Measurements from ENCODE around the gene RPS15.

RPS15 gene

GRCh38 chr19:1438035-1438932 is at the start of gene RPS15:
RPS15 (plus strand) TSS chr19:1438396; CDS start chr19:1438426, 30 bp downstream.
- peak; percentile 64 for DNase-seq

GRCh38 chr19:1388637-1389026 is 49.6 kb upstream of the RPS15 start:
- no peak for DNase-seq

- DNase-seq, result no peak
Observed at GRCh38 chr19:1389033-1389940, 48.9 kb upstream of the RPS15 start.

- no peak for DNase-seq
Observed at GRCh38 chr19:1390890-1391423, 47.2 kb upstream of the RPS15 start.

GRCh38 chr19:1392407-1392806 is 45.8 kb upstream of the RPS15 start:
- no peak for DNase-seq

GRCh38 chr19:1392939-1393530 is 45.2 kb upstream of the RPS15 start:
- DNase-seq, result no peak

- DNase-seq, result no peak
Observed at GRCh38 chr19:1393841-1394240, 44.4 kb upstream of the RPS15 start.

GRCh38 chr19:1394252-1395193 is 43.7 kb upstream of the RPS15 start:
- DNase-seq, result no peak

- no peak for DNase-seq
Observed at GRCh38 chr19:1395194-1396018, 42.8 kb upstream of the RPS15 start.

GRCh38 chr19:1396019-1396767 is 42.0 kb upstream of the RPS15 start:
- no peak for DNase-seq

GRCh38 chr19:1396768-1397679 is 41.2 kb upstream of the RPS15 start:
- no peak for DNase-seq

- no peak for DNase-seq
Observed at GRCh38 chr19:1397838-1398237, 40.4 kb upstream of the RPS15 start.

- no peak for DNase-seq
Observed at GRCh38 chr19:1399079-1399478, 39.1 kb upstream of the RPS15 start.

- DNase-seq, result no peak
Observed at GRCh38 chr19:1399745-1400144, 38.5 kb upstream of the RPS15 start.

GRCh38 chr19:1400281-1401137 is 37.7 kb upstream of the RPS15 start:
- no peak for DNase-seq

GRCh38 chr19:1401138-1401888 is 36.9 kb upstream of the RPS15 start, which contains the start of gene GAMT:
GAMT (minus strand) TSS chr19:1401542; CDS start chr19:1401476, 66 bp downstream.
- no peak for DNase-seq

- DNase-seq, result no peak
Observed at GRCh38 chr19:1401889-1402217, 36.3 kb upstream of the RPS15 start.

All from NCI-H2029 treated with DMSO at 0.1 percent for 48 hours (cell line).